DOHH2 (cell line): ENCODE results near the gene SKIC8.

Experiments used
- H3F3A ChIP-seq: fragments of 200-600 bp; sonication (generic), shearing (Covaris generic); 2 replicates; pipeline ENCODE4 v1.6.0; 2016; ENCODE audit warnings: antibody characterized with exemption, mild to moderate bottlenecking; ENCODE audit not compliant: control insufficient read depth, insufficient read depth
- H3K27ac ChIP-seq: fragments of 200-600 bp; sonication (generic); 2 replicates; pipeline ENCODE4 v1.5.1; 2014; ENCODE audit warnings: low read depth, mild to moderate bottlenecking, low read length, moderate library complexity
- H3K27me3 ChIP-seq: fragments of 200-600 bp; sonication (generic); 2 replicates; pipeline ENCODE4 v1.6.1; 2014; ENCODE audit warnings: mild to moderate bottlenecking, low read length, mixed read lengths; ENCODE audit not compliant: control insufficient read depth
- H3K36me3 ChIP-seq: fragments of 200-600 bp; sonication (generic); 2 replicates; pipeline ENCODE4 v1.6.1; 2014; ENCODE audit warnings: mild to moderate bottlenecking, low read length, moderate library complexity, mixed read lengths; ENCODE audit not compliant: control insufficient read depth
- H3K4me1 ChIP-seq: fragments of 200-600 bp; sonication (generic); 2 replicates; pipeline ENCODE4 v1.6.1; 2014; ENCODE audit warnings: mild to moderate bottlenecking, low read length, mixed read lengths; ENCODE audit not compliant: control insufficient read depth
- H3K4me2 ChIP-seq: fragments of 200-600 bp; sonication (generic); 2 replicates; pipeline ENCODE4 v1.6.0; 2014; ENCODE audit warnings: mild to moderate bottlenecking, low read length, moderate library complexity
- H3K4me3 ChIP-seq: fragments of 200-600 bp; sonication (generic); 2 replicates; pipeline ENCODE4 v1.5.1; 2014; ENCODE audit warnings: mild to moderate bottlenecking, low read length, mixed read lengths
- H3K79me2 ChIP-seq: fragments of 200-600 bp; sonication (generic); 2 replicates; pipeline ENCODE4 v1.6.1; 2014; ENCODE audit warnings: mild to moderate bottlenecking, low read length, mixed read lengths; ENCODE audit not compliant: control insufficient read depth
- H3K9me2 ChIP-seq: fragments of 200-600 bp; sonication (generic); replicated peaks from 2 replicates; pipeline ENCODE4 v1.6.1; 2014; ENCODE audit warnings: mild to moderate bottlenecking, low read length, mixed read lengths; ENCODE audit not compliant: control insufficient read depth
- H3K9me3 ChIP-seq: fragments of 200-600 bp; sonication (generic); 2 replicates; pipeline ENCODE4 v1.6.1; 2014; ENCODE audit warnings: antibody characterized with exemption, low read length, mixed read lengths; ENCODE audit not compliant: control insufficient read depth, insufficient read depth
- H4K20me1 ChIP-seq: fragments of 200-600 bp; sonication (generic); 2 replicates; pipeline ENCODE4 v1.6.0; 2014; ENCODE audit warnings: low read depth, mild to moderate bottlenecking, antibody characterized with exemption, low read length, moderate library complexity; ENCODE audit not compliant: control insufficient read depth, insufficient read depth
- CTCF ChIP-seq: fragments of 200-600 bp; sonication (generic); IDR thresholded peaks from one replicate; pipeline ENCODE4 v1.5.1; 2014; ENCODE audit warnings: antibody characterized with exemption, mild to moderate bottlenecking, low read depth, low read length; ENCODE audit not compliant: poor library complexity, severe bottlenecking
- EZH2phosphoT487 ChIP-seq: fragments of 200-600 bp; sonication (generic); IDR thresholded peaks from 2 replicates; pipeline ENCODE4 v1.6.1; 2017; ENCODE audit warnings: borderline replicate concordance, mild to moderate bottlenecking, antibody characterized with exemption, low read length, moderate library complexity, mixed read lengths

Gene SKIC8

GRCh38 chr15:78272316-78272715 is 27.1 kb downstream of the SKIC8 start:
- Histone ChIP-seq H3K4me1 (no peaks in the 10 kb centered on the region), H3K9me3 (no peaks in the 10 kb centered on the region), H3K4me2 (no peak overlapping the region), H3K36me3 (no peaks in the 10 kb centered on the region), H3K4me3 (no peak overlapping the region), H4K20me1 (no peaks in the 10 kb centered on the region), H3K9me2 (no peaks in the 10 kb centered on the region), H3K27me3 (no peaks in the 10 kb centered on the region), H3K79me2 (no peaks in the 10 kb centered on the region), H3K27ac (no peak overlapping the region), H3F3A (no peaks in the 10 kb centered on the region)
- TF ChIP-seq CTCF (no peak), EZH2phosphoT487 (no peak)

GRCh38 chr15:78266806-78267205 is 32.6 kb downstream of the SKIC8 start:
- Histone ChIP-seq H3K4me1 (no peaks in the 10 kb centered on the region), H3K27me3 (peaks cover 6% of the 10 kb centered on the region), H3K9me3 (no peaks in the 10 kb centered on the region), H3K4me2 (no peak overlapping the region), H3K9me2 (no peaks in the 10 kb centered on the region), H4K20me1 (no peaks in the 10 kb centered on the region), H3K36me3 (no peaks in the 10 kb centered on the region), H3K4me3 (no peak overlapping the region), H3K27ac (no peak overlapping the region), H3K79me2 (no peaks in the 10 kb centered on the region), H3F3A (no peaks in the 10 kb centered on the region)
- no peak for TF ChIP-seq CTCF
- no peak for TF ChIP-seq EZH2phosphoT487

GRCh38 chr15:78266229-78266628 is 33.2 kb downstream of the SKIC8 start:
- no peaks in the 10 kb centered on the region for H3K4me1 ChIP-seq
- H4K20me1 ChIP-seq: no peaks in the 10 kb centered on the region
- H3K4me3 ChIP-seq: no peak overlapping the region
- H3K27me3 ChIP-seq: peaks cover 6% of the 10 kb centered on the region
- no peak overlapping the region for H3K27ac ChIP-seq
- H3K4me2 ChIP-seq: no peak overlapping the region
- TF ChIP-seq CTCF (no peak), EZH2phosphoT487 (no peak)
- no peaks in the 10 kb centered on the region for H3K9me2 ChIP-seq
- no peaks in the 10 kb centered on the region for H3K9me3 ChIP-seq
- no peaks in the 10 kb centered on the region for H3F3A ChIP-seq
- H3K36me3 ChIP-seq: no peaks in the 10 kb centered on the region
- H3K79me2 ChIP-seq: no peaks in the 10 kb centered on the region

GRCh38 chr15:78265752-78266224 is 33.6 kb downstream of the SKIC8 start:
- Histone ChIP-seq H3K36me3 (no peaks in the 10 kb centered on the region), H3K4me1 (no peaks in the 10 kb centered on the region), H3K79me2 (no peaks in the 10 kb centered on the region), H3K9me3 (no peaks in the 10 kb centered on the region), H4K20me1 (no peaks in the 10 kb centered on the region), H3F3A (no peaks in the 10 kb centered on the region), H3K27me3 (peaks cover 6% of the 10 kb centered on the region), H3K27ac (no peak overlapping the region), H3K4me3 (0 out of 2 replicates have a peak overlapping the region, but pooled peaks have one; percentile 8), H3K9me2 (no peaks in the 10 kb centered on the region), H3K4me2 (0 out of 2 replicates have a peak overlapping the region, but pooled peaks have one; percentile 5)
- TF ChIP-seq CTCF (no peak), EZH2phosphoT487 (no peak)
